ENCODE data around the gene ZNF823.

ZNF823 gene

DNA sequence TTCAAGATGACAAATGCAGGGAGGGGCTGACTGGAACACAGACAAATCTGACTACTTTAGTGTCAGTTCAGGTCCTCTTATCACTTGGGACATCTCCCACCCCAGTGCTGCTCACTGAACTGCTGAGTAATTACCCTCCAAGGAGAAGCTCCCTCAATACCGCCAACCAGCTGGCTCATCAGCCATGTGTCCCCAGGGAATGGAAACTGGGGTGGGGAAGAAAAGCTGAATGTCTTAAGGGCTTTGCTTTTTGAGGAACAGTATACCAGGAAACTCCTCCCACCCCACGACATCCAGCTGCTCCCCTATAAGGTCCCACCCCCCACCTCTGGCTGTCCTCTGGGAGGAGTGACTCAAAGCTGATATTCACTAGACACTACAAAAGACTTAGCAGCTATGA, 2.0 kb downstream of the ZNF823 start:
- H3K27ac ChIP-seq: no peak overlapping the region
- TF ChIP-seq ZFX (IDR thresholded peaks at IDR 0.05; ENCODE audit: borderline replicate concordance) (no peak), CTCF (IDR thresholded peaks at IDR 0.05) (no peak)

GRCh38 chr19:11735375-11735774, 3.4 kb downstream of the ZNF823 start:
- TF ChIP-seq ZFX (IDR thresholded peaks at IDR 0.05; ENCODE audit: borderline replicate concordance) (no peak), CTCF (IDR thresholded peaks at IDR 0.05) (no peak)
- no peak overlapping the region for H3K27ac ChIP-seq

GRCh38 chr19:11729586-11729985, 9.2 kb downstream of the ZNF823 start:
- TF ChIP-seq ZFX (IDR thresholded peaks at IDR 0.05; ENCODE audit: borderline replicate concordance) (no peak), CTCF (IDR thresholded peaks at IDR 0.05) (no peak)
- H3K27ac ChIP-seq: no peak overlapping the region

- TF ChIP-seq ZFX (IDR thresholded peaks at IDR 0.05; ENCODE audit: borderline replicate concordance) (no peak), CTCF (IDR thresholded peaks at IDR 0.05) (no peak)
- H3K27ac ChIP-seq: no peak overlapping the region
These were observed 16.3 kb downstream of the ZNF823 start for GRCh38 chr19:11722414-11722813.

DNA sequence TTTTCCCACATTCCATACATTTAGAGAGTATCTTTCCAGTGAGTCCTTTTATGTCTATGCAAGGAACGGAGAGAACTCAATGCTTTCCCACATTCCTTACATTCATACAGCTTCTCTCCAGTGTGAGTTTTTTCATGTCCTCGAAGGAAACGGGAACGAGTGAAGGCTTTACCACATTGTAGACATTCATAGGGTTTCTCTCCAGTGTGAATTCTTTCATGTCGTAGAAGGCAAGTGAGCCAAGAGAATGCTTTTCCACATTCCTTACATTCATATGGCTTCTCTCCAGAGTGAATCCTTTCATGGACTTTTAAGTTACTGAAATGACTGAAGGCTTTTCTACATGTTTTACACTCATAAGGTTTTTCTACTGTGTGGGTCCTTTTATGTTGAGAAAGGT, 17.1 kb downstream of the ZNF823 start:
- H3K27ac ChIP-seq: no peak overlapping the region
- TF ChIP-seq CTCF (IDR thresholded peaks at IDR 0.05) (no peak), ZFX (IDR thresholded peaks at IDR 0.05; ENCODE audit: borderline replicate concordance) (no peak)

- H3K27ac ChIP-seq: no peak overlapping the region
- no peak for TF ChIP-seq CTCF (IDR thresholded peaks at IDR 0.05)
- no peak for TF ChIP-seq ZFX (IDR thresholded peaks at IDR 0.05; ENCODE audit: borderline replicate concordance)
These were observed 28.4 kb downstream of the ZNF823 start for GRCh38 chr19:11710313-11710712.

DNA sequence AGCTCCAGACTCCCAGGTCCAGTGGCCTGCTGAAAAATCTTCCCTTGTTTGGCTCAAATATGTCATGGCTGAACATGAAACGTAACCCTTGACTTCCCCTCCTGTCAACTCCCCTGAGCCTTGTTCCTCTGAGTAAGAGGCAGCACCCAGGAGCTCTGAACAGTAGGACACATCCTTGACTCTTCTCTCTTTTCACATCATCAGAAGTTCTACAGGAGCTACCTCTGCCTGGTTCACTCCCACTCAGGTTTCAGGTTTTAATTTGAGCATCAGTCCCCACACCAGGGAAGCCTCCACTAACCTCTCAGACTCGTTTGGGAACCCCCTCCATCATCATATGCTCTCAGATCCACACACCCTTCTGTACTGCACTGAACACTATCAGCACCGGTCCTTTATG, 30.3 kb downstream of the ZNF823 start:
- no peak overlapping the region for H3K27ac ChIP-seq
- no peak for TF ChIP-seq ZFX (IDR thresholded peaks at IDR 0.05; ENCODE audit: borderline replicate concordance)
- no peak for TF ChIP-seq CTCF (IDR thresholded peaks at IDR 0.05)
